ENCODE data around the gene SCGN. TPM values are rescaled to one million over a fixed set of nuclear protein-coding genes. Genes with fewer than 3 reads are reported as not detected.
A peak's percentile ranks its signal among the peaks of the same experiment; 100 is the strongest.

Gene SCGN
- total RNA-seq, 1 experiment from 2014 or later = not detected

- DNase-seq = no peak
- no peaks in the 10 kb centered on the region for H3K9me3 ChIP-seq (ENCODE audit: low read length)
- H4K20me1 ChIP-seq (ENCODE audit: insufficient read depth, low read depth, low read length) = no peaks in the 10 kb centered on the region
- H3K9me2 ChIP-seq (replicated peaks; ENCODE audit: insufficient read depth, low read length) = no peaks in the 10 kb centered on the region
- H3K9ac ChIP-seq (ENCODE audit: low read length) = no peak overlapping the region
- no peak overlapping the region for H3K4me3 ChIP-seq (ENCODE audit: low read length)
- no peak overlapping the region for H3K4me2 ChIP-seq (ENCODE audit: low read depth, low read length, poor library complexity, severe bottlenecking)
- no peaks in the 10 kb centered on the region for H3K27me3 ChIP-seq (ENCODE audit: low read length)
- H3K27ac ChIP-seq (ENCODE audit: low read length) = no peak overlapping the region
- no peaks in the 10 kb centered on the region for H3K36me3 ChIP-seq (ENCODE audit: insufficient read depth, low read length)
- no peaks in the 10 kb centered on the region for H3K79me2 ChIP-seq (ENCODE audit: low read length)
- peaks cover 23% of the 10 kb centered on the region for H3K4me1 ChIP-seq (ENCODE audit: low read length)
- H2AFZ ChIP-seq (ENCODE audit: low read length) = no peak overlapping the region
Observed at GRCh38 chr6:25615471-25615870, 36.5 kb upstream of the SCGN start.

- no peak overlapping the region for H3K9ac ChIP-seq (ENCODE audit: low read length)
- H3K27me3 ChIP-seq (ENCODE audit: low read length) = no peaks in the 10 kb centered on the region
- no peak overlapping the region for H3K4me3 ChIP-seq (ENCODE audit: low read length)
- H4K20me1 ChIP-seq (ENCODE audit: insufficient read depth, low read depth, low read length) = no peaks in the 10 kb centered on the region
- no peak overlapping the region for H2AFZ ChIP-seq (ENCODE audit: low read length)
- DNase-seq = peak; percentile 72
- peaks cover 23% of the 10 kb centered on the region for H3K4me1 ChIP-seq (ENCODE audit: low read length)
- H3K79me2 ChIP-seq (ENCODE audit: low read length) = no peaks in the 10 kb centered on the region
- H3K9me3 ChIP-seq (ENCODE audit: low read length) = no peaks in the 10 kb centered on the region
- H3K36me3 ChIP-seq (ENCODE audit: insufficient read depth, low read length) = no peaks in the 10 kb centered on the region
- H3K9me2 ChIP-seq (replicated peaks; ENCODE audit: insufficient read depth, low read length) = no peaks in the 10 kb centered on the region
- H3K4me2 ChIP-seq (ENCODE audit: low read depth, low read length, poor library complexity, severe bottlenecking) = peak overlapping the region; percentile 18
- H3K27ac ChIP-seq (ENCODE audit: low read length) = no peak overlapping the region
Observed at GRCh38 chr6:25617997-25618396, 34.0 kb upstream of the SCGN start.

- Histone ChIP-seq H3K4me3 (ENCODE audit: low read length) (no peak overlapping the region), H3K9me3 (ENCODE audit: low read length) (no peaks in the 10 kb centered on the region), H3K4me2 (ENCODE audit: low read depth, low read length, poor library complexity, severe bottlenecking) (no peak overlapping the region), H2AFZ (ENCODE audit: low read length) (no peak overlapping the region), H3K27me3 (ENCODE audit: low read length) (no peaks in the 10 kb centered on the region), H3K9me2 (replicated peaks; ENCODE audit: insufficient read depth, low read length) (no peaks in the 10 kb centered on the region), H3K4me1 (ENCODE audit: low read length) (peaks cover 23% of the 10 kb centered on the region), H3K27ac (ENCODE audit: low read length) (no peak overlapping the region), H4K20me1 (ENCODE audit: insufficient read depth, low read depth, low read length) (no peaks in the 10 kb centered on the region), H3K36me3 (ENCODE audit: insufficient read depth, low read length) (no peaks in the 10 kb centered on the region), H3K79me2 (ENCODE audit: low read length) (no peaks in the 10 kb centered on the region), H3K9ac (ENCODE audit: low read length) (no peak overlapping the region)
- no peak for DNase-seq
Observed at GRCh38 chr6:25619217-25619616, 32.8 kb upstream of the SCGN start.

DNA sequence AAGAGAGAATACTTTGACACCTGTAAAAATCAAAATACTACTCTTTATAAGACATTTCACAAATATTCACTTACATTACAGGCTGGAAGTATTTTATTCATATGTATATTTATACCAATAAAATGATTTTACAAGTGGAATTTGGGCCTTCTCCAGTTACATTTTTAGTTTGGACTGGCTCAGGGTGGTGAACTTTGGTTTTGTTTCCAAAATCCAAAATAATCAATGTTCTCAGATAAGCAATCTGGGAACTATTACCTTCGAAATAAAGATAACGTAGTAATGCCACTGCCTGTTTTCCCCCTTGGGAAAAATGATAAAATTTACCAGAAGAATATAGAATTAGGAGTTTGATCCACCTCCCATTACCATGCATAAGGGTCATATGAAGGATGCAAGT lies 31.6 kb upstream of the SCGN start:
- Histone ChIP-seq H3K36me3 (ENCODE audit: insufficient read depth, low read length) (no peaks in the 10 kb centered on the region), H3K4me2 (ENCODE audit: low read depth, low read length, poor library complexity, severe bottlenecking) (no peak overlapping the region), H3K9me2 (replicated peaks; ENCODE audit: insufficient read depth, low read length) (no peaks in the 10 kb centered on the region), H3K4me1 (ENCODE audit: low read length) (peaks cover 23% of the 10 kb centered on the region), H3K9me3 (ENCODE audit: low read length) (no peaks in the 10 kb centered on the region), H3K27ac (ENCODE audit: low read length) (no peak overlapping the region), H3K79me2 (ENCODE audit: low read length) (no peaks in the 10 kb centered on the region), H3K9ac (ENCODE audit: low read length) (no peak overlapping the region), H2AFZ (ENCODE audit: low read length) (no peak overlapping the region), H3K4me3 (ENCODE audit: low read length) (no peak overlapping the region), H4K20me1 (ENCODE audit: insufficient read depth, low read depth, low read length) (no peaks in the 10 kb centered on the region), H3K27me3 (ENCODE audit: low read length) (no peaks in the 10 kb centered on the region)
- DNase-seq = no peak

DNA sequence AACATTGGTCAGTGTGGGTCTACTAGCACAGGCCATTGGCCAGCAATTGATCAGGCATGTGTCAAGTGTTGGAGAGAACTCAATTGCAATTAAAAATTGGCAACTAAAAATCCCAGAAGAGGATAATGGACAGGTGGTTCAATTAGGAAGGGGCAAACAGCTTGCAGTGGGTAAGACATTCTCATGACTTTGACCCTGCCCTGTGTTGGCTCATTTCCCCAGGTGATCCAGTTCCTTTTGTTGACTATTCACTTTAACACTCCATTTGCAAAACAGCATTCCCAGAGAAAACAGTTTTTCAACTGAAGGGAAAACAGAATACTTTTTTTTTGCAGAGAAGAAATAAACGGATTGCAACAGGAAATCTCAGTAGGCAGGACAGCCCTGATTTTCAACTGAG lies 28.9 kb upstream of the SCGN start:
- Histone ChIP-seq H3K27me3 (ENCODE audit: low read length) (no peaks in the 10 kb centered on the region), H3K9ac (ENCODE audit: low read length) (no peak overlapping the region), H3K4me2 (ENCODE audit: low read depth, low read length, poor library complexity, severe bottlenecking) (no peak overlapping the region), H3K9me3 (ENCODE audit: low read length) (no peaks in the 10 kb centered on the region), H3K4me1 (ENCODE audit: low read length) (peaks cover 14% of the 10 kb centered on the region), H3K27ac (ENCODE audit: low read length) (no peak overlapping the region), H2AFZ (ENCODE audit: low read length) (no peak overlapping the region), H3K9me2 (replicated peaks; ENCODE audit: insufficient read depth, low read length) (no peaks in the 10 kb centered on the region), H4K20me1 (ENCODE audit: insufficient read depth, low read depth, low read length) (no peaks in the 10 kb centered on the region), H3K36me3 (ENCODE audit: insufficient read depth, low read length) (no peaks in the 10 kb centered on the region), H3K79me2 (ENCODE audit: low read length) (no peaks in the 10 kb centered on the region), H3K4me3 (ENCODE audit: low read length) (no peak overlapping the region)
- DNase-seq = no peak

DNA sequence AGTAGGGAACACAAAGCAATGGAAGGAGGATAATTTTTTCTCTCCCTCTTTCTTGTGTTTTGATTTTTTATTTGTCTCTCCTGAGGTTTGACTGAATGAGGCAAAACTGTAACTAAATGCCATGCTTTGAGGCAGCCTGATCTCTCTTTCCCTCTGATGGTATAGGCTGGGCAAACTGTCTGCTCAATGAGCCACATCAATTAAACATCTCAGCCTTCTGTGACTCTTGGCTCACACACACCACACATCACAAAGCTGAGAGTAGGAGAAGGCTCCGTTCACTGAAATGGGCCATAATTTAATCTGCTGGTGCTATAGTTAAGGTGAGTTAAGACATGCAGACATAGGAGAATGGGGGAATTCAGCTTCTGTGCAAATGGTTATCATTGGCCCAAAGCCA lies 28.1 kb upstream of the SCGN start:
- Histone ChIP-seq H4K20me1 (ENCODE audit: insufficient read depth, low read depth, low read length) (no peaks in the 10 kb centered on the region), H3K9ac (ENCODE audit: low read length) (no peak overlapping the region), H3K4me1 (ENCODE audit: low read length) (peaks cover 6% of the 10 kb centered on the region), H2AFZ (ENCODE audit: low read length) (no peak overlapping the region), H3K4me2 (ENCODE audit: low read depth, low read length, poor library complexity, severe bottlenecking) (no peak overlapping the region), H3K27ac (ENCODE audit: low read length) (no peak overlapping the region), H3K36me3 (ENCODE audit: insufficient read depth, low read length) (no peaks in the 10 kb centered on the region), H3K27me3 (ENCODE audit: low read length) (no peaks in the 10 kb centered on the region), H3K79me2 (ENCODE audit: low read length) (no peaks in the 10 kb centered on the region), H3K9me2 (replicated peaks; ENCODE audit: insufficient read depth, low read length) (no peaks in the 10 kb centered on the region), H3K9me3 (ENCODE audit: low read length) (no peaks in the 10 kb centered on the region), H3K4me3 (ENCODE audit: low read length) (no peak overlapping the region)
- DNase-seq = no peak

- no peak overlapping the region for H2AFZ ChIP-seq (ENCODE audit: low read length)
- H3K36me3 ChIP-seq (ENCODE audit: insufficient read depth, low read length) = no peaks in the 10 kb centered on the region
- H3K9ac ChIP-seq (ENCODE audit: low read length) = no peak overlapping the region
- DNase-seq = no peak
- no peaks in the 10 kb centered on the region for H3K4me1 ChIP-seq (ENCODE audit: low read length)
- H3K9me2 ChIP-seq (replicated peaks; ENCODE audit: insufficient read depth, low read length) = no peaks in the 10 kb centered on the region
- H3K4me3 ChIP-seq (ENCODE audit: low read length) = no peak overlapping the region
- H3K27ac ChIP-seq (ENCODE audit: low read length) = no peak overlapping the region
- no peaks in the 10 kb centered on the region for H4K20me1 ChIP-seq (ENCODE audit: insufficient read depth, low read depth, low read length)
- H3K4me2 ChIP-seq (ENCODE audit: low read depth, low read length, poor library complexity, severe bottlenecking) = no peak overlapping the region
- H3K27me3 ChIP-seq (ENCODE audit: low read length) = no peaks in the 10 kb centered on the region
- H3K9me3 ChIP-seq (ENCODE audit: low read length) = no peaks in the 10 kb centered on the region
- no peaks in the 10 kb centered on the region for H3K79me2 ChIP-seq (ENCODE audit: low read length)
Observed at GRCh38 chr6:25627001-25627400, 25.0 kb upstream of the SCGN start.

DNA sequence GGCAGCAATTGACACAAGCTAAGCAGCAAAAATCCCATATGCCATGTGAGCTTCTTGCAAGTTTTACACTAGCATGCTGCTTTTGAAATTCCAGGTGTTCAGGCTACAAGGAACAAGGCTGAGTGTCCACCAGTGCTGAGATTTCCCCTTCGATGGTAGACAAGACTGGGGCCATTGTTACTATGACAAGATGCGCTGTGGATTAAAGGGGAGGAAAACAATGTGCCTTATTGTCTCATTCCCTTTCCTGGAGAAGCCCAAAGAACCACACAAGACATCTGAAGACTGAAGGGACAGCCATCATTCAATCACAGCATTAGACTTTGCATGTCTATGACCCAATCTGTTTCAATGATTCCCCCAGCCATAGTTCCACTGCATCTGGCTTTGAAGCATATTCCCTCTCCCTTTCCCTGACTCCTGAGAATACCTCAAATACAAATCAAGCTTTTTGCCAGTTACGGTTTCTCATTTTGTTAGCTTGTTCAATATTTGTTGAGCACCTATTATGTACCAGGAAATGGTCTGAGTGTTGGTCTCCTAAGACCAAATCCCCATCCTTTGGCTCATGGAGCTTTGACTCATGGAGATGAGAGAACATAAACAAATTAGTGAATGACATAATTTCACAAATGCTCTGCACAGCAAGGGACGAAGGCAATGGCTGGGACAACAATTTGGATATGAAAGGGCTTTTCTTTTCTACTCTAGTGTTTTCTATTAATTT lies 23.4 kb upstream of the SCGN start:
- DNase-seq = no peak
- H3K9me2 ChIP-seq (replicated peaks; ENCODE audit: insufficient read depth, low read length) = no peaks in the 10 kb centered on the region
- no peak overlapping the region for H3K27ac ChIP-seq (ENCODE audit: low read length)
- no peaks in the 10 kb centered on the region for H3K36me3 ChIP-seq (ENCODE audit: insufficient read depth, low read length)
- no peaks in the 10 kb centered on the region for H3K9me3 ChIP-seq (ENCODE audit: low read length)
- H3K79me2 ChIP-seq (ENCODE audit: low read length) = no peaks in the 10 kb centered on the region
- H4K20me1 ChIP-seq (ENCODE audit: insufficient read depth, low read depth, low read length) = no peaks in the 10 kb centered on the region
- H3K4me2 ChIP-seq (ENCODE audit: low read depth, low read length, poor library complexity, severe bottlenecking) = no peak overlapping the region
- H3K27me3 ChIP-seq (ENCODE audit: low read length) = no peaks in the 10 kb centered on the region
- H2AFZ ChIP-seq (ENCODE audit: low read length) = no peak overlapping the region
- H3K4me1 ChIP-seq (ENCODE audit: low read length) = no peaks in the 10 kb centered on the region
- no peak overlapping the region for H3K9ac ChIP-seq (ENCODE audit: low read length)
- H3K4me3 ChIP-seq (ENCODE audit: low read length) = no peak overlapping the region

Data from Karpas-422 (cell line).